SH-SY5Y (cell line): Measurements from ENCODE around the gene ZSCAN10.

Source experiments
- GATA2 ChIP-seq: IDR thresholded peaks from 2 replicates; pipeline ENCODE4 v1.6.1; 2011; ENCODE audit warnings: mild to moderate bottlenecking, low read depth, low read length
- GATA3 ChIP-seq: IDR thresholded peaks from 2 replicates; pipeline ENCODE4 v1.6.1; 2011; ENCODE audit warnings: low read depth, mild to moderate bottlenecking, low read length, moderate library complexity

DNA sequence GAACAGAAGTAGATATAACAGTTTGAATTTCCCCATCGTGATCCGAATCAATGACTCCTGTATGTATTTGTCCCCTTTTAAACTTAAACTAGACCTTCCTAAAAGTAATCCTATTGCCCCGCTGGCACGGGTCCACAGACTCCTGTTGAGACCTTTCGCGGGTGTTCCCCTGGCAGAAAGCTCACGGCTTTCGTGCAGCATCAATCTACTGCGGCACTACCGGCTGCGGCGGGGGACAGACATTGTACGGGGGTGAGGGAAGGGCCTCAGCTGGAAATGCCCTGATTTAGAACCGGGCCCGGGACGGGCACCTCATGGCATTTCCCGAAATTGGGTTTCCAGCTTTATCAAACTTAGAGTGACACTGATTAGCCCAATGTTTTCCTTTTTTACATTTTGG lies 19.1 kb downstream of the ZSCAN10 start:
- no peak for TF ChIP-seq GATA2
- no peak for TF ChIP-seq GATA3
